GM18511 (cell line): ENCODE measurements around the gene EIF3B.
"Not testable (repeated sequence)": the region's sequence is repeated elsewhere in the genome, so short reads cannot be mapped to it uniquely, and the experiment has no call there.

ENCODE experiments used
- ATAC-seq: cut with Tn5 transposase; IDR thresholded peaks from one replicate; pipeline ENCODE4 v1.9.1; 2021; ENCODE audit warnings: mild to moderate bottlenecking, moderate library complexity; ENCODE audit not compliant: unreplicated experiment

The EIF3B gene

DNA sequence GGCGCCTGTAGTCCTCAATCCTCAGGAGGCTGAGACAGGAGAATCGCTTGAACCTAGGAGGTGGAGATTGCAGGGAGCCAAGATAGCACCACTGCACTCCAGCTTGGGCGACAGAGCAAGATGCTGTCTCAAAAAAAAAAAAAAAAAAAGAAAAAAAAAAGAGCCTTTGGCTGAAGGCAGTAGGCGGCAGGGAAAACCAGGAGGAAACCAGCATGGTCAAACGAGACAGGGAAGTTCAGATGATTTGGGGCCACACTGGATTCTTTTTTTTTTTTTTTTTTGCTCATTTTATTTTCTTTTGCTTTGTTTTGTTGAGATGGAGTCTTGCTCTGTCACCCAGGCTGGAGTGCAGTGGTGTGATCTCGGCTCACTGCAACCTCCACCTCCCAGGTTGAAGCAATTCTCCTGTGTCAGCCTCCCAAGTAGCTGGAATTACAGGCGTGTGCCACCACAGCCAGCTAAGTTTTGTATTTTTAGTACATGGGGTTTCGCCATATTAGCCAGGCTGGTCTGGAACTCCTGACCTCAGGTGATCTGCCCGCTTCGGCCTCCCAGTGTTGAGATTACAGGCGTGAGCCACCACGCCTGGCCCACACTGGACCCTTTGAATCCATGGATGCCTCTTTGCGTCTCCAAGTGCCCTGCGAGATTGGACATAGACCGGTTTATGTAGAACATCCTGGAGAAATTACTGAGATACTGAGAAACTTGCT, 7.1 kb upstream of the EIF3B start:
- not testable (repeated sequence) for ATAC-seq

DNA sequence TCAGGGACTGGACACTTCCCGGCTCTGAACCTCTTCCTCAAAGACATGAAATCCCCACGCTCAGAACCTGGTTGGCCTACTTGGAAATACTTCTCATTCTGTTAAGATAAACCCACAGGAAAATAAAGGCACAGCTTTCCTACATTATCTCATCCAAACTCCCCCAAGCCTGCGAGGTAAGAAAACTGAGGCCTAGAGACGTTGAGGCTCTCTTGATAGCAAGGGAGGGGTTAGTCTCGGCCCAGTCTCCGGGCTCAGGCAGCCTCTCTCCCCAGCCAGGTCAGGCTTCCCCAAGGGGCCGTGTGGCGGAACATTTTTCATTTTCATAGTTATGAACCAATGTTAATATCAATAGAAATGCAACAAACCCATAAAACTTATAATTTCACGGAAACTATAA, 4.6 kb upstream of the EIF3B start:
- ATAC-seq: no peak

DNA sequence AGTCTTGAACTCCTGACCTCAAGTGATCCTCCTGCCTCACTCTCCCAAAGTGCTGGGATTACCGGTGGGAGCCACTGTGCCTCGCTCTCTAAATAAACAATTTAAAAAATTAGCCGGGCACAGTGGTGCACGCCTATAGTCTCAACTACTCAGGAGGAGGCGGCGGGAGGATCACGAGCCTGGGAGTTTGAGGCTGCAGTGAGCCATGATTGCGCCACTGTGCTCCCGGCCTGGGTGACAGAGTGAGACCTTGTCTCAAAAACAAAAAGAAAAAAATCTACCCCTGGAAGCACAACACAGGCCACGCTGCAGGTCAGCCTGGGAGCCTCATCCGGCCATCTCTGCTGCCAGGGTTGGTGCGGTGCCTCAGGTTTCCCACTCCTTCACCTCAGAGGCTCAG, 3.8 kb upstream of the EIF3B start:
- ATAC-seq: no peak

DNA sequence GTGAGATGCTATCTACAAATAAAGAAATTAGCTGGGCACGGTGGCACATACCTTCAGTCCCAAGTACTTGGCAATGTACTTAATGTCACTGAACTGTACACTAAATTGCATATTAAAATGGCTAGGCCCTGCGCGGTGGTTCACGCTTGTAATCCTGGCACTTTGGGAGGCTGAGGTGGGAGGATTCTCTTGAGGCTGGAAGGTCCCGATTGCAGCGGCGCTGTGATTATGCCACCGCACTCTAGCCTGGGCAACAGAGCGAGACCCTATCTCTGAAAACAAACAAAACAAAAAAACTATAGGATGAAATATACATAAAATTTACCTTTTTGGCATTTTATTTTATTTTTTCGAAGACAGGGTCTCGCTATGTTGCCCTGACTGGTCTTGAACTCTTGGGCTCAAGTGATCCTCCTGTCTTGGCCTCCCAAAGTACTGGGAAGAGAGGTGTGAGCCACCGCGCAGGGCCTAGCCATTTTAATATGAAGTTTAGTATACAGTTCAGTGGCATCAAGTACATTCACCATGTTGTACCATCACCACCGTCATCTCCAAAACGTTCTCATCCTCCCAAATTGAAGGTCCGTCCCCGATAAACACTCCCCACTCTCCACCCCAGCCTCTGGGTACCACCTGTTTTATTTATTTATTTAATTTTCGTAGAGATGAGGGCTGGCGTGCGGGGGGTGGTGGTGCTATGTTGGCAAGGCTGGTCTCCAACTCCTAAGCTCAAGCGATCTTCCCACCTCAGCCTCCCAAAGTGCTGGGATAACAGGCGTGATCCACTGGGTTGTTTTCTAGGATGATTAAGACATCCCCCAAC, 1.3 kb upstream of the EIF3B start:
- no peak for ATAC-seq

DNA sequence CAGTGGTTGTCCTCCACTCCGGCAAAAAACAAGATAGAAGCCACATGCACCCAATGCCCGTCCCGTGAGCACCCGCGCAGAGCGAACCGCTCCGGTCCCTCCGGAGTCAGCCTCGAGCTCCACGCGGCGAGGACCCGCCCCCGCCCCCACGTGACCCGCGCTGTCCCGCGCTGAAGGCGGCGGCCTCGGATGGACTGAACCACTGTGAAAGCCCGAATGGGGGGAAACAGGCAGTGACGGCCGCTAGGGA, 766 bp upstream of the EIF3B start:
- ATAC-seq: peak; percentile 59

DNA sequence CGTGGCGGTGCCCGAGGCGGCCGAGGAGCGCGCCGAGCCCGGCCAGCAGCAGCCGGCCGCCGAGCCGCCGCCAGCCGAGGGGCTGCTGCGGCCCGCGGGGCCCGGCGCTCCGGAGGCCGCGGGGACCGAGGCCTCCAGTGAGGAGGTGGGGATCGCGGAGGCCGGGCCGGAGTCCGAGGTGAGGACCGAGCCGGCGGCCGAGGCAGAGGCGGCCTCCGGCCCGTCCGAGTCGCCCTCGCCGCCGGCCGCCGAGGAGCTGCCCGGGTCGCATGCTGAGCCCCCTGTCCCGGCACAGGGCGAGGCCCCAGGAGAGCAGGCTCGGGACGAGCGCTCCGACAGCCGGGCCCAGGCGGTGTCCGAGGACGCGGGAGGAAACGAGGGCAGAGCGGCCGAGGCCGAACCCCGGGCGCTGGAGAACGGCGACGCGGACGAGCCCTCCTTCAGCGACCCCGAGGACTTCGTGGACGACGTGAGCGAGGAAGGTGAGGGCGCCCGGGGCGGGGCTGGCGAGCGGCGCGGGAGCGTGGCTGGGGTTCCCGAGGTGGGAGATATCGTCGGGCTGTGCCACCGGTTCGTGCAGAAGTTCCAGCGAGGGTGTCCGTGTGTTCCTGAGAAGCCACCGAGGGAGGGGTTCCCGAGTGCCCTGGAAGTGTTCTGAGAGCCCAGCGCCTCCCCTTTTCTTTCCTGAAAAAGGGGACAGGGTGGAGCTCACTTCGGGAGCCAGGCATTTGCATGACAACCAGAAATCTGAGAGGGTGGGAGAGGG, 495 bp downstream of the EIF3B start:
- ATAC-seq: peak; percentile 23

DNA sequence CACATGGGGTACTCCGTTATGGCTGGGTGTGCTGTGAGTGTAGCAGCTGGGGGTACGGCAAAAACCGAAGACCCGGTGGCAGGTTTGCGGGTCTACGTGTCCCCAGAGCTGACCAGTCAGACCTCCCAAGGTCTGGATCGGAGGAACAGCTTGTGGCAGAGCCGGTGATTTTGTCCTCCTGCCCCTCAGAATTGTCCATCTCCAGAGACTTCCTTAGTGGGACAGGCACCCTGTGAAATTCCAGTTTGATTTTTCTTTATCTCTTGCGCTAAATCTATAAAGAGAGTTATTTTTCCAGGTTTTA, 1.0 kb downstream of the EIF3B start:
- ATAC-seq: no peak

DNA sequence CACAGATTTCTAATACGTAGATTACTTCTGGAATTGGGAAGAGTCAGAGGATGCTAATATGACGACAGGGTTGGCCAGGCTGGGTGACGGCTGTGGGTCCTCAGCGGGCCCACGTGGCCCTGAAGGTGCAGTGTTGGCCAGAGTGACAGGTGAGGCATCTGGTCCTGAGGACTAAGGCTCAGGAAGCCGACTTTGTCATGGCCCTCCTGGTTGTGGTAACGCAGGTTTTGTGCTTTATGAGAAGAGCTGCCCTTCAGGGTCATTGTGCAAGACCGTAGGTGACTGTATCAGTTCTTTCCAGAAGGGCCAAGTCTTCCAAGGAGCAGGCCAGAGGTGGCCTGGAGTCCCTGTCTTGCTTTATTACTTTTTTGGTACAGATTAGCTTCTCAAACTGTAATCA, 2.5 kb downstream of the EIF3B start:
- ATAC-seq: no peak

DNA sequence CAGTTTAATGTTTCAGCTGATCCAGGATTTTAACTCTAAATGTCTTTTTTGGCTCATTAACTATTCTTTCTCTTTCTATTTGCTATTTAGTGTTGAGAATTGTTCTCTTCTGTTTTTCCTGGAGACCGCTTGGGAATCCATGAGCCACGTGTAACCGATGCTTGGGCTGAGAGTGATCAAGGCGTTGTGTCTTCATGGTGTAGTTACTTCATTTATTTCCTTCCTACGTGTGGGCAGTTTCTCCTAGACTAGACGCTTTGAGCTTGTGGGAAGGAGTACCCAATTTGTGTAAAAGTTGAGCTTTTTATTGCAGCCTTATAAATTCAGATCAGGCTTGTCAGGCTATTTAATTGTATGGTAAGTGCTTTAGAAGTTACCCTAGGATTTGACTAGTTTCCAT, 2.9 kb downstream of the EIF3B start:
- no peak for ATAC-seq

DNA sequence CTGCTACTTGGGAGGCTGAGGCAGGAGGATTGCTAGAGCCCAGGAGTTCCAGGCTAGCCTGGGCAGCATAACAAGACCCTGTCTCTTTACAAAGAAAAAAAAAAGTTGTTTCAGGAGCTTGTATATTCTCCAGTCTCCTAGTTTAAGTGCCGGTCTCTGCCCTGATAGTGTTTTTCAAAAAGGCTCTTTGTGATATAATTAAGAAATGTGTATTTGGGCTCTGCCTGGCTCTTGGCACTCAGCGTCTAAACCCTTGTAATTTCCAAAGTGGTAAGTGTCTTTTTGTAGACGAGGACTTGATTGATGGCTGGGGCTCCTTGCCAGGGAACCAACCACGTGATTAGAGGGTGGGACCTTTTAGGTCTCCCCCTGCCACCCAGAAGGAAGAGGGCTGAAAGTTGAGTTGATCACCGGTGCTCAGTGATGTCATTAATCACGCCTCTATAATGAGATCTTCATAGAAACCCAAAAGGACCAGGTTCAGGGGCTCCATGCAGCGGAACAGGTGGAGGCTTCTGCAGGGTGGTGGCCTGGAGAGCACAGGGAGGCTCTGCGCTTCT, 4.4 kb downstream of the EIF3B start:
- ATAC-seq: no peak

DNA sequence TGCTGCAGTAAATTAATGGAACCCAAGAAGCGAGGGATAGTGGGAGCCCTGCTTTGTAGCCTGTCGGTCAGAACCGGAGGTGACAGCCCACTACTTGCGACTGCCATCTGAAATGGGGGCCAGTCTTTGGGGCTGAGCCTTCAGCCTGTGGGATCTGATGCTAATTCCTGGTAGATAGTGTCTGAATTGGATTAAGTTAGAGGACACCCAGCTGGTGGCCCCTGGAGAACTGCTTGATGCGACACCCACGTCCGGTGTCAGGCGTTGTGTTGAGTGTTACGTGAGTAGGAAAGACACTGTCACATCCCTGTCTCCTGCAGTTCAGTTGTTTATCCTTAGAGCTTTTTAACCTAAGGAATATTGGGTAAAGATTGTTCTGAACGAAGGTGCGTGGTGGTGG, 5.0 kb downstream of the EIF3B start:
- ATAC-seq: no peak

DNA sequence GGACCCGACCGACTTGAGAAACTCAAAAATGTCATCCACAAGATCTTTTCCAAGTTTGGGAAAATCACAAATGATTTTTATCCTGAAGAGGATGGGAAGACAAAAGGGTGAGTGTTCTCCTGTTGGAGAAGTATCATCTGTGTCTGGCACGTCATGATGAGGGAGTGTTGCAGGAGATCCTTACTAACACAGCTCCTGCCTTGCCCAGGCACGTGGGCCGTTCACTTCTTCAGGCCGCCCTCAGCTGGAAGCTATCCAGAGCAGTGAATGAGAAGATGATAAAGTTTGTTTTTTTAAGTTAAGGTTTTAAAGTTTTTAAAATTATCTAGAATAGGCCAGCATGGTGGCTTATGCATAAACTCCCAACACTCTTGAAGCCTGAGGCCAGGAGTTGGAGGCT, 6.2 kb downstream of the EIF3B start:
- ATAC-seq: no peak

DNA sequence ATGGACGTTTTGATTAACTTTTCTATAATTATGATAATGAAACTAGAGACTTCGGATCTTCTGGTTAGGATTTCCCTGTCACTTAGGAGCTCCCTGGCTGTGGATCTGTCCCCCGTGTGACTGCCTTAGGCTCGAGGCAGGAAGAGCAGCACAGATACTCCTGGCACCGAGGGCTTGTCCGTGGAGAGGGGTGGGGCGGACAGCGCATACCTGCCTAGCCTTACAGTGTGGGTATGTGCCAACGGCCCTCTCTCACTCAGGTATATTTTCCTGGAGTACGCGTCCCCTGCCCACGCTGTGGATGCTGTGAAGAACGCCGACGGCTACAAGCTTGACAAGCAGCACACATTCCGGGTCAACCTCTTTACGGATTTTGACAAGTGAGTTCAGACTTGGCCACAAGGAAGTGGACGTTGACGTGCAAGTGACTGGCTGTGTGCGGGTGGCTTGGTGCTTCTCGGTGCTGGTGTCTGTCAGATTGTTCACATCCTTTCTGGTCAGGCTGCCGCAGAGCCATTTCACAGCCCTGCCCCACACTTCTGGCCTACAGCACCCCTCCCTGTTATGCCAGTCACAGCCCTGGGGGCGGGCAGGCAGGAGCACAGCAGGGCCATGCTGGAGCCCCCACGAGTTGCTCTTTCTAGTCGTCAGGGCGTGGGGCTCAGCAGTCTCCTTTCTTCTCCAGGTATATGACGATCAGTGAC, 7.9 kb downstream of the EIF3B start:
- ATAC-seq: no peak

DNA sequence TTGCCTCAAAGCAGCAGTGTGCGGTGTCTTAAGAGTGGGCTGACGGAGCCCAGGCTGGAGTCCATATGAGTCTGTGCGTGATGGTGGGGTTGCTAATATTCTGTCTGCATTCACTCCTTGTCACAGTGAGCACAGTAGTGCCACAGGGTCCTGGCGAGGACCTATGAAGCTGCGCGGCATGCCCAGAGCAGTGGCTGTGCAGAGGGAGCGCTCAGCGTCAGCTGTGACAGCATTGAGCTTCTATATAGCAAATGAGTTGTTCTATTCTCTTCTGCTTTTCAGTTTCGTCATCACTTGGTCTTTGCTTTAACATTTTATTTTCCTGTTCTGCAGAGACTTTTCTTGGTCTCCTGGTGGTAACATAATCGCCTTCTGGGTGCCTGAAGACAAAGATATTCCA, 14.5 kb downstream of the EIF3B start:
- ATAC-seq: no peak

DNA sequence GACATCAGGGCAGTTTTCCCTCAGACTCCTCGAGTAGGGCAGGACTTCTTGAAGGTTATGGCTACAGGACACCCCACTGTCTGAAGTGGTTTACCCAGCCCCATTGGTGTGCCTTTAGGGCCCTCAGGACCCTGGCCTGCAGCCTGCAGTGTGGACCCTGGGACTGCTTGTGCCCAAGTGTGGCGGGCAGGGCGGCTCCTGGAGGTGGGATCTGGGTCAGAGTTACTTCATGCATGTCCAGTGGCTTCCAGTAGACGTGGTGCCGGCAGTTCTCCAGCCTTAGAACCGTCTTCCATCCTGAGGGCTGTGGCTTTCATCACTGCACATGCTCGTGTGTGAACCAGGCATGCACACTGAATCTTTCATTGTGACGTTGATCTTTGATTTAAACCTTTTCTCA, 16.7 kb downstream of the EIF3B start:
- no peak for ATAC-seq

DNA sequence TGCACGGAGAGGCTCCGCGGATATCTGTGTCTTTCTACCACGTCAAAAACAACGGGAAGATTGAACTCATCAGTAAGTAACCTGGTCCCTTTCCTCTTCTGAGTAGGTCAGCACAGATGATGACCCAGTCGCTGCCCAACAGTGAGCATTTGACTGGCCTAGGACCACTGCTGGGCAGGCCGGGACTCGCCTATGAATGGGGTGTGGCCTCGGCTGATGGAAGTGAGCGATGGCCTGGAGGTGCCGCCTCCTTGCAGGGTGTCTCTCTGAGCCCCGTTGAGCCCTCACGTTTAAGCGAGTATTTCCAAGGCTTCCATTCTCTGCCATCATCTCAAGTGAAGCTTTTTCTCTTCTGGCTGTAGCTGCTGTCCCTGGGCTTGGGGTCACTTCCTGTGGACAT, 18.1 kb downstream of the EIF3B start:
- no peak for ATAC-seq

DNA sequence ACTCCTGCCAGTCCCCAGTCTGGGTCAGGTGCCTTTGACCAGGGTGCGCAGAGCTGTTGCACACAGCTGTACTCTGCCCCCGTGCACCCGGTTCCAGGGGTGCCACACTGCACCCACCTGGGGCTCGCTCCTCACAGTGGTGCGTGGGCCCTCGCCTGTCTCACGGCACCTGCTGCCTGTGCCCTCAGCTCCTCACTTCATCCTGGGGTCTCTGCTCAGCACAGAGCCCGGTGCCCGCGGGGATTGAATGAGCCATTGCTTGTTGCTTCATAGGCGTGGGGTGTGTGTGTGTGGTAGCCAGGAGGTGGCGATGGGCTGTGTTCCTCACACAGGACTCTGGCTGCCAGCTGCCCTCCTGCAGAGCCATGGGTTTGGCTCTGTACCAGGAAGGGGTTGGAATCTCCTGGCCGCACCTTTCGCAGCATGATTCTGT, 18.5 kb downstream of the EIF3B start:
- ATAC-seq: no peak

DNA sequence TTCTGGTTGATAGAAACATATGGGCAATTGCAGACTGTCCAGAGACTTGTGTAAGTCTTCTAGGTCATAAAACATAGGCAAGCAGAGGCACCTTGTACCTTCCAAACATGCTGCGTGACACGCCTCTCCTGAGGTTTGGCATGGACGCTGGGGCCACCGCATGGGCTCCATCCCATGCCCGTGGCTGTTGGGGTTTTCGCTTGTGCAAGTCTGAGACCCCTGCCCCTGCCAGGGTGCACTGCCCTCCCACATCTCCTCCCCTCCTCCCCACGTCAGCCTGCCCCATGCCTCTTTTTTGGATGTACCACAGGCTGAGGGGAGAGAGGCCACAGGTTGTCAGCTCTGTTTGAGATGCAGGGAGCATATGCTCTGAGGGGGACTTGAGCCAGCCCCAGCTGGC, 19.0 kb downstream of the EIF3B start:
- no peak for ATAC-seq

DNA sequence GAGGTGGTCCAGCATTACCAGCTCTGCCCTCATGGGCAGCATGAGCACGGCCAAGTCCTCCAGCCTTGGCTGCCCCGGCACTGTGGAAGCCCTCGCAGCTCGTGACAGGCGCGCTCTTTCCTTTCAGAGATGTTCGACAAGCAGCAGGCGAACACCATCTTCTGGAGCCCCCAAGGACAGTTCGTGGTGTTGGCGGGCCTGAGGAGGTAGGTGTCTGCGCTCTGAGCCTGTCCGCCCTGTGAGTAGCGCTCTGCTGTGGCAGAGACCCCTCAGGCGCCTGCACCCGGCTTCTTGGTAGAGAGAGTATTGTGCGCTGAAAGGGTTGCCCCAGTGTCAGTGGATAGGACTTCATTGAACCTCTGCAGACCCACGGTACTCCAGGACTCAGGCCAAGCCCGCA, 19.8 kb downstream of the EIF3B start:
- no peak for ATAC-seq

DNA sequence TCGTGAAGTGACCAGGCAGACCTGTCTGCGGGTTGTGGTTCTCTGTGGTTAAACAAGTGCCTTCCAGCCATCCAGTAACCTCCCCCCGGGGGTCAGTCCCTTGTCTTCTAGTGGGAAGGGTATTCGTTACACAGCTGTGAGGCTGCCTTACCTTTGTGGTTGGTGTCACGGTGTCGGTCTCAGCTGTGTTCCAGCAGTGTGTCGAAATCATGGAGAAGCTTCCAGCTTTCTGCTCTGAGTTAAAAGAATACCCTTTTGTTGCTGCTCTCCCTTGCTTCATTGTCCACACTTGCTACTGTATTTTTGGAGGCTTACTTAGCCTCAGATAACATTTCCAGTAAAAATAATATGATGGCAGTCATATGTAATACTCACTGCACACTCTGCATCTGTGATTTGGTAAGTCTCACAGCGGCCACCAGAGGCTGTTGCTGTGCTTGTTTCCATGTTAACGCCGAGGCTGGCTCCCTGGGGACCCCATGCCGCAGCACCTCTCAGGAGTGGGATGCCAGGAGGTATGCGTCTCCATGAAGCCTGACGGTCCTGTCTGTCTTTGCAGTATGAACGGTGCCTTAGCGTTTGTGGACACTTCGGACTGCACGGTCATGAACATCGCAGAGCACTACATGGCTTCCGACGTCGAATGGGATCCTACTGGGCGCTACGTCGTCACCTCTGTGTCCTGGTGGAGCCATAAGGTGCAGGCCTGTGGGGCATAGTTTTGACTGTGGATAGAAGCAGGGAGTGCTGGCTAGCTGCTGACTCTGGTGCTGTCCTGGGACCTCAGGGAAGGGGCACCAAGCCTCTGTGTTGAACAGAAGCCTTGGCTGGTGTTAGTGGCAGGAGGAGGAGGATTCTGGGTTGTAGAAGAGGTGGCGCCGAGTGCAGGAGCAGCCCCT, 20.5 kb downstream of the EIF3B start:
- ATAC-seq: no peak
